Testis (tissue), 2 donors: Measurements from ENCODE around the gene ACADVL.

Source experiments
- CTCF ChIP-seq, 3 experiments: fragments of 450-650 bp in 2 of 3; fragments of 200-600 bp in 1 of 3; sonication (generic) in 1 of 3; IDR thresholded peaks; one replicate each; pipeline ENCODE4 v1.5.1; 2016 to 2019; ENCODE audit warnings: antibody characterized with exemption in 3 of 3, mild to moderate bottlenecking in 2 of 3, moderate library complexity in 1 of 3
- POLR2A ChIP-seq: fragments of 450-650 bp; IDR thresholded peaks from one replicate; pipeline ENCODE4 v1.6.1; 2017; ENCODE audit warnings: antibody characterized with exemption, mild to moderate bottlenecking, moderate library complexity

- TF ChIP-seq POLR2A (no peak), CTCF (IDR thresholded peaks at IDR 0.05) (no peak)
Measured at GRCh38 chr17:7258731-7259554, 39.2 kb downstream of the ACADVL start.
